GM19193 (cell line): ENCODE data around the gene B3GNT9.

Source experiments
- POLR2A ChIP-seq: IDR thresholded peaks from 4 replicates; pipeline ENCODE4 v1.6.1; 2011; ENCODE audit not compliant: insufficient read depth, insufficient read length; ENCODE audit errors: extremely low read depth

B3GNT9 gene

GRCh38 chr16:67150833-67151396 lies at the start of gene B3GNT9:
B3GNT9 (minus strand) TSS chr16:67150998; CDS start chr16:67150485, 513 bp downstream.
- TF ChIP-seq POLR2A = peak; percentile 39

- no peak for TF ChIP-seq POLR2A
Observed at GRCh38 chr16:67200491-67200890, 49.7 kb upstream of the B3GNT9 start.

GRCh38 chr16:67199808-67200198 lies 49.0 kb upstream of the B3GNT9 start:
- TF ChIP-seq POLR2A = no peak

- TF ChIP-seq POLR2A = no peak
Observed at GRCh38 chr16:67199011-67199807, 48.4 kb upstream of the B3GNT9 start, which contains the start of gene ELMO3. ELMO3 (plus strand) TSS chr16:67199131; CDS start chr16:67199327, 196 bp downstream.

GRCh38 chr16:67198238-67198734 lies 47.5 kb upstream of the B3GNT9 start:
- no peak for TF ChIP-seq POLR2A

GRCh38 chr16:67197704-67198103 lies 46.9 kb upstream of the B3GNT9 start:
- TF ChIP-seq POLR2A = no peak

- TF ChIP-seq POLR2A = no peak
Observed at GRCh38 chr16:67196881-67197280, 46.1 kb upstream of the B3GNT9 start.

GRCh38 chr16:67195676-67196075 lies 44.9 kb upstream of the B3GNT9 start:
- no peak for TF ChIP-seq POLR2A

- TF ChIP-seq POLR2A = no peak
Observed at GRCh38 chr16:67194260-67194659, 43.5 kb upstream of the B3GNT9 start.

GRCh38 chr16:67193536-67193935 lies 42.7 kb upstream of the B3GNT9 start:
- TF ChIP-seq POLR2A = no peak

- no peak for TF ChIP-seq POLR2A
Observed at GRCh38 chr16:67192781-67193361, 42.1 kb upstream of the B3GNT9 start.

GRCh38 chr16:67191995-67192681 lies 41.3 kb upstream of the B3GNT9 start, which contains the start of gene E2F4:
E2F4 (plus strand) TSS chr16:67192155; CDS start chr16:67192228, 73 bp downstream.
- peak; percentile 87 for TF ChIP-seq POLR2A

- TF ChIP-seq POLR2A = no peak
Observed at GRCh38 chr16:67191411-67191994, 40.7 kb upstream of the B3GNT9 start.
